OCI-LY1 (cell line): ENCODE measurements around the gene KCNJ3.

Experiments used
- CTCF ChIP-seq: fragments of 200-600 bp; sonication (generic), shearing (Covaris generic); IDR thresholded peaks from 2 replicates; pipeline ENCODE4 v1.5.1; 2017; ENCODE audit warnings: mild to moderate bottlenecking, antibody characterized with exemption, low read length, moderate library complexity, mixed read lengths
- EZH2 ChIP-seq: fragments of 200-600 bp; sonication (generic), shearing (Covaris generic); IDR thresholded peaks from 2 replicates; pipeline ENCODE4 v1.8.0; 2017; ENCODE audit warnings: borderline replicate concordance, mixed run types, mild to moderate bottlenecking, antibody characterized with exemption, low read length, moderate library complexity, mixed read lengths

GRCh38 chr2:154688373-154688772 lies 10.1 kb upstream of the KCNJ3 start:
- no peak for TF ChIP-seq CTCF
- no peak for TF ChIP-seq EZH2
